Brain microvascular endothelial cell (primary cell): ENCODE measurements around the gene OBP2A.
A peak's percentile ranks its signal among the peaks of the same experiment; 100 is the strongest.
"Not testable (repeated sequence)": the region's sequence is repeated elsewhere in the genome, so short reads cannot be mapped to it uniquely, and the experiment has no call there.

Source experiments
- DNase-seq: peaks from one replicate; pipeline ENCODE4 v3.0.0-alpha.2; 2020
- H3K27ac ChIP-seq: fragments of 250-450 bp; sonication (Bioruptor Pico); 2 replicates; pipeline ENCODE4 v1.5.1; 2020; ENCODE audit warnings: mild to moderate bottlenecking, moderate library complexity
- H3K27me3 ChIP-seq: fragments of 250-450 bp; sonication (Bioruptor Pico); replicated peaks from 2 replicates; pipeline ENCODE4 v1.5.1; 2020; ENCODE audit warnings: mild to moderate bottlenecking
- H3K36me3 ChIP-seq: fragments of 250-450 bp; sonication (Bioruptor Pico); replicated peaks from 2 replicates; pipeline ENCODE4 v1.5.1; 2020; ENCODE audit warnings: mild to moderate bottlenecking
- H3K4me3 ChIP-seq: 2 replicates; pipeline ENCODE4 v1.5.1; 2011; ENCODE audit warnings: low read depth, mild to moderate bottlenecking, control low read depth, low read length, moderate library complexity
- in situ Hi-C: cut with HindIII; loops from 2 replicates; pipeline ENCODE4 v1.10.0; 2017; ENCODE audit warnings: low sequenced_read_pairs, low pct_ligation_motif_present
- TF ChIP-seq, protein P1 (sequence below): IDR thresholded peaks from 2 replicates; pipeline ENCODE4 v1.5.1; 2011; ENCODE audit warnings: low read depth, mild to moderate bottlenecking, moderate library complexity, low read length, control low read depth, inconsistent platforms; ENCODE audit errors: missing control alignments

Gene OBP2A

DNA sequence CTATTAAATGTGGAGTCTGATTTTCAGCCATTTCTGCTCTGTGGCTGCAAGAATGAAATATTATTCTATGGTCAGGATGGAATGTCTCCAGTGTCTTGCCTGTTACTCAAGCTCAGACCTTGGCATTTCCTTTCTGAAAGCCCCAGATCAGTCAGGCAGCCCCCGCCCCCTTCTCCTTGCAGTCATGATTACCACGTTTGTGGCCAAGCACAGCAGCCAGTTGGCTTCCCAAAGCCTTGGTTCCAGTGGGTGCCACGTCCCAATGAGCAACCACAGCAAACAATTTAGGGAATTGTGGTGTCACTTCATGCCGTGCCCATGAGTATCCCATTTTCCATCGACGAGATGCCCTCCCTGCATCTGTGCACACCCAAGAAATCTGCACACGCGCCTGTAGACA is 9.7 kb upstream of the OBP2A start:
- in situ Hi-C loops = no loop called here
- no peaks in the 10 kb centered on the region for H3K27me3 ChIP-seq
- no peak overlapping the region for H3K27ac ChIP-seq
- no peaks in the 10 kb centered on the region for H3K36me3 ChIP-seq
- H3K4me3 ChIP-seq = no peak overlapping the region
- TF ChIP-seq, protein P1, sequence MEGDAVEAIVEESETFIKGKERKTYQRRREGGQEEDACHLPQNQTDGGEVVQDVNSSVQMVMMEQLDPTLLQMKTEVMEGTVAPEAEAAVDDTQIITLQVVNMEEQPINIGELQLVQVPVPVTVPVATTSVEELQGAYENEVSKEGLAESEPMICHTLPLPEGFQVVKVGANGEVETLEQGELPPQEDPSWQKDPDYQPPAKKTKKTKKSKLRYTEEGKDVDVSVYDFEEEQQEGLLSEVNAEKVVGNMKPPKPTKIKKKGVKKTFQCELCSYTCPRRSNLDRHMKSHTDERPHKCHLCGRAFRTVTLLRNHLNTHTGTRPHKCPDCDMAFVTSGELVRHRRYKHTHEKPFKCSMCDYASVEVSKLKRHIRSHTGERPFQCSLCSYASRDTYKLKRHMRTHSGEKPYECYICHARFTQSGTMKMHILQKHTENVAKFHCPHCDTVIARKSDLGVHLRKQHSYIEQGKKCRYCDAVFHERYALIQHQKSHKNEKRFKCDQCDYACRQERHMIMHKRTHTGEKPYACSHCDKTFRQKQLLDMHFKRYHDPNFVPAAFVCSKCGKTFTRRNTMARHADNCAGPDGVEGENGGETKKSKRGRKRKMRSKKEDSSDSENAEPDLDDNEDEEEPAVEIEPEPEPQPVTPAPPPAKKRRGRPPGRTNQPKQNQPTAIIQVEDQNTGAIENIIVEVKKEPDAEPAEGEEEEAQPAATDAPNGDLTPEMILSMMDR = no peak
- DNase-seq = peak; percentile 89

DNA sequence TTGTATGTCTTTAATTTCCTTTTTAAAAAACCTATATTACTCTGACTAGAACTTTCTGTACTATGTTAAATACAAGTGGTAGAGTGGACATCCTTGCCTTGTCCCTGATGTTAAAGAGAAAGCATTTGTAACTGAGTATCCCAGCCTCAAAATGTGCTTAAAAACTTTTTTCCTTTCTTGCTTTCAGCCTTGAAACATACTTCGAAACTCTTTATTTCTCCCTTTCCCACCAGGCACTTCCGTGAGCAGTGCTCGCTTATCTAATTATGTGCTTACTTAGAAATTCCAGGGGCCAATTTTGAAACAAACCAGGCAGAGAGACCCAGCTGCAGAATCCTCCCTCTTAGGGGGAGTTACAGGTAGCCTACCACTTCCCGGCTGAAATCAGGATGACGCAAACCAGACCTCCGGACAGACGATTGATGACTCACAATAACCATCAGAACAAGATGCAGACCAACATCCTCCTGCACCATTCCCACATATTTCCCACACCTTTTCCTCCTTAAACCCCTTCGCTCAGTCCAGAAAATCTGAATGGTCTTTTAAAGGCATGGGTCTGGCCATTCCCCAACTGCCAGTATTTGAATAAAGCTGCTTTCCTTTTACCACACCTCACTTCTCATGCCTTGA is 2.5 kb upstream of the OBP2A start:
- in situ Hi-C loops, H3K27me3 ChIP-seq, H3K27ac ChIP-seq, H3K4me3 ChIP-seq, H3K36me3 ChIP-seq: not testable (repeated sequence)
- DNase-seq = peak; percentile 21

DNA sequence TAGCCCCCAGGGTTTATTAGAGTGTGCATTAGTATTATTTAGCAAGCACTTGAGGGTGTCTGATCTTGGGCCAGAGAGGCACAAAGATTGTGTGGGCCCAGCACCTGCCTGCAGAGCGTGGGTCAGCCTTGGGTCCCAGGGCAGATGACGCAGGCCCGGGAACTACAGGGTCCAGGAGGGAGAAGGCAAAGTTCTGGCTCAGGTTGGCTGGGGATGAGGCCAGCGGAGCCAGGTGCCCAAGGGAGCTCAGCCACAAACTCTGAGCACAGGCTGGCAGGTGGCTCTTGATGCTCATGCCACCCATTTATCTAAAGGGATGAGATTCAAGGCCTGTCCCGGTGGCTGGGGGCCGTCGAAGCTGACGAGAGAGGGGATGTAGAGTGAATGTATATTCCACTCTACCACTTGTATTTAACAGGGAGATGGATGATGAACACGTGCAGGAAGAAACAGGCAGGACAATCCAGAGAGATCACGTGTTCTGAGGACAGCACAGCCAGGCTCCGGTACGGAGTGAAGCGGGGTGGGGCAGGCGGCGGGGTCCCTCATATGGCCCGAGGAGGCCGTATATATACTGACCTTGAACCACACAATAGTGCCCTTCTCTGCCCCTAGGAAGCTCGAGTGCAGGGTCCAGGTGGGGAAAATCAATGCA is 818 bp upstream of the OBP2A start:
- DNase-seq = no peak
- Histone ChIP-seq H3K27me3 (no peaks in the 10 kb centered on the region), H3K36me3 (no peaks in the 10 kb centered on the region), H3K27ac (no peak overlapping the region), H3K4me3 (no peak overlapping the region)
- TF ChIP-seq, protein P1 = no peak
- in situ Hi-C loops = no loop called here

DNA sequence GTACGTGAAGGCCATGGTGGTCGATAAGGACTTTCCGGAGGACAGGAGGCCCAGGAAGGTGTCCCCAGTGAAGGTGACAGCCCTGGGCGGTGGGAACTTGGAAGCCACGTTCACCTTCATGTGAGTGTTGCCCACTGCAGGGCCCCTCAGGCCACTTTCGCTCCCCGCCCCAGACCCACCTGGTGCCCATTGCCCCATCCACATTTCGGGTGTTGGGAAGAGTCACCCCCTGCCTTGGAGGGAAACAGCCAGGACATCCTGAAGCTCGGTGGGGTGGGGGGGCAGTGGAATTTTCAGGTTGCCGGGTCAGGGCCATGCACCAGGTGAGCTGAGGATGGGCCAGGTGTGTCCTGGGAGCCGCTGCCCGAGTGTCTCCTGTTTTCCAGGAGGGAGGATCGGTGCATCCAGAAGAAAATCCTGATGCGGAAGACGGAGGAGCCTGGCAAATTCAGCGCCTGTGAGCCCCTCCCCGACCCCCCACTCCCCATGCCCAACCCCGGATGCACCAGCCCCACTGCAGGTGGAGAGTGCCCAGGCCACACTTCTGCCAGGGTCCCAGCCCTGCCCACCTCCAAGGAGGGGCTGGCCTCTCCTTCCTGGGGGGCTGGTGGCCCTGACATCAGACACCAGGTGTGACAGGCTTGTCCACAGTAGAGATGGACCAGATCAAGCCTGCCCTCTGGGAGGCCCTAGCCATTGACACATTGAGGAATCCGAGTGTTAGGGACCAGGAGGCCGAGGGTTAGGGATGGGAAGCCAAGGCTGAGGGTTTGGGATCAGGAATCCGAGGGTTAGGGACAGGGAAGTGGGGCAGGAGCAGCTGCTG is 1.1 kb downstream of the OBP2A start:
- H3K27ac ChIP-seq, DNase-seq, in situ Hi-C loops, H3K36me3 ChIP-seq, H3K27me3 ChIP-seq, H3K4me3 ChIP-seq: not testable (repeated sequence)

DNA sequence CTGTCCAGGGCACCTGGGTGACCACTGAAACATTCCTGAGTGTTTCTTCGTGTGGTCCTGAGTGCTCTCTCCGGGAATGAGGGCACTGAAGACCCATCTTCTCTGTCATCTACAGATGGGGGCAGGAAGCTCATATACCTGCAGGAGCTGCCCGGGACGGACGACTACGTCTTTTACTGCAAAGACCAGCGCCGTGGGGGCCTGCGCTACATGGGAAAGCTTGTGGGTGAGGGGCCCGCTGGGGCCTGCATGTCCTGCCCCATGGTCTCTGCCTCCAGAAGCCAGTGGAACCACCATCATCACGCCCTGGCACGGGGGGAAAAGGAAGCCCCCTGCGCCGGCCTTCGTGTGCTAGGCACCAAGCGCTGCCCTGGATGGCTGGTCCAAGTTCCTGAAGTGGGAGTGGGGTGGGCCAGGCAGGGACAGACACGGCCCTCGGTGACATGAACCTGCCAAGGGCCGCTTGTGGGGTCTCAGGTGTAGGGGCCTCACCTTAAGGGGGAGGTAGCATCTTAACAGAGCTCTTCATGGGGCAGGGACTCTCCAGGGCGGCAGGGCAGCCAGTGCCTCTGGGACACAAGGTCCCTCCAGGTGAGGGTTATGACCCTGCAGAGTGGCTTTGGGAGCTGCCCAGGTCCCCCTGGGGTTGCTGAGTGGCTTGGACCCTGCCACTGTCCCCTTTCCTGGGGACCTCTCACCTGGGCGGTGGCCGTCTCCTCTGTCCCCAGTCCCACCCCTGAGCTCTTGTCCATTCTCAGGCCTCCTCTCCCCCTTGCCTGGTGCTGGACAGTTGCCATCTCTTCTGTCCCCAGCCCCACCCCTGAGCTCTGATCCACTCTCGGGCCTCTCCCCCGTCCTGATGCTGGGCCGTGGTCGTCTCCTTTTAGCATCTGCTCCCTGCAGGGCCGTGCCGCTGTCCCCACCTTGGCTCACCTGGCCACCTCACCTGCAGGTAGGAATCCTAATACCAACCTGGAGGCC is 2.1 kb downstream of the OBP2A start:
- H3K27me3 ChIP-seq = no peaks in the 10 kb centered on the region
- no peak overlapping the region for H3K4me3 ChIP-seq
- no peaks in the 10 kb centered on the region for H3K36me3 ChIP-seq
- no peak for DNase-seq
- no peak overlapping the region for H3K27ac ChIP-seq
- in situ Hi-C loops = no loop called here
- TF ChIP-seq, protein P1 = no peak

DNA sequence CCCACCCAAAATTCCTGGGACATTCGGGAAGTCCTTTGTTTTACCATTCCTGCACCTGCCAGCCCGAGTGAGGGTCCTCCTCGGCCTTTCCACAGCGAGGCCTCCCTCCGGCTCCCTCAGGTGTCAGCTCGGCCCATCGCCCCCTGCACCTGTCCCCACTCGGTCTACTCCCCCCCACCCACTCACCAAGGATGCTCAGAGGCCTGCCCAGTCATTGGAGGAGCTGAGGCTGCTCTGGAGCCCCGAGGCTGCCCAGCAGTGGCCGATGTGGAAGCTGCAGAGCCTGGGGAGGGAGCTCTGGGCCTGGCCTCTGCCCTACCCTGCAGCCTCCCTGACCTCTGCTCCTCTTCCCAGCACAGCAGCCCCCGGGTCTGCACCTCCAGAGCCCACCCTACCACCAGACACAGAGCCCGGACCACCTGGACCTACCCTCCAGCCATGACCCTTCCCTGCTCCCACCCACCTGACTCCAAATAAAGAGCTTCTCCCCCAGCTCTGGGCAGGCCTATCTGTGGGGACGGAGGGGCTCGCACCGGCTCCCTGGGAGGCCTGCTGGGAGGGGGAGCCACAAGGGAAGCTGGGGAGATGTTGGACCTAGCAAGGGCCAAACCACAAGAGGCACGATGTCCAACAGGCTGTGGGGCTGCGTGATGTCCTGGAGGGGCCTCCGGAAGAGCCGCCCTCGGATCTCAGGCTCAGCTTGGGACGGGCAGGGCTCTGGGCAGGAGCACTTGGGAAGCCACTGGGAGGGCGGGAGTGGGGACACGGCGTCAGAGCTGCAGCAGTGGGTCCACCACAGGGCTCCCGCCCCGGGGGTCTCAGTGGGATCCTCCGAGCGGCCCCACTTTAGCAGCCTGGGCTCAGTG is 3.8 kb downstream of the OBP2A start:
- DNase-seq, H3K36me3 ChIP-seq, in situ Hi-C loops: not testable (repeated sequence)

More for the DNA sequence above, 3.8 kb downstream of the OBP2A start:
- H3K27me3 ChIP-seq, H3K27ac ChIP-seq, H3K4me3 ChIP-seq: not testable (repeated sequence)
